Measurements from ENCODE around the gene TMEM72. TPM values are rescaled to one million over a fixed set of nuclear protein-coding genes. Genes with fewer than 3 reads are reported as not detected.

TMEM72 gene
- total RNA-seq, 4 donors from 2014 or later, result 0.35 TPM; not detected in 3

GRCh38 chr10:44908936-44909630, 2.1 kb upstream of the TMEM72 start:
- Histone ChIP-seq H3K4me1 (peaks cover 0 to 19% (median 0%) of the 10 kb centered on the region in 3 donors), H3K27me3 (no peaks in the 10 kb centered on the region), H3K4me3 (no peak overlapping the region), H3K9me3 (peaks cover 0 to 8% (median 0%) of the 10 kb centered on the region in 3 donors), H3K36me3 (no peaks in the 10 kb centered on the region), H3K27ac (no peak overlapping the region)
- 77 to 87% methylated on average over 3 to 5 of the region's 7 CpGs for WGBS, 2 donors (ENCODE audit: low coverage in 1 of 2)
- ATAC-seq, result no peak
- no peak for TF ChIP-seq POLR2AphosphoS5 (IDR thresholded peaks at IDR 0.05)
- TF ChIP-seq, protein P1, sequence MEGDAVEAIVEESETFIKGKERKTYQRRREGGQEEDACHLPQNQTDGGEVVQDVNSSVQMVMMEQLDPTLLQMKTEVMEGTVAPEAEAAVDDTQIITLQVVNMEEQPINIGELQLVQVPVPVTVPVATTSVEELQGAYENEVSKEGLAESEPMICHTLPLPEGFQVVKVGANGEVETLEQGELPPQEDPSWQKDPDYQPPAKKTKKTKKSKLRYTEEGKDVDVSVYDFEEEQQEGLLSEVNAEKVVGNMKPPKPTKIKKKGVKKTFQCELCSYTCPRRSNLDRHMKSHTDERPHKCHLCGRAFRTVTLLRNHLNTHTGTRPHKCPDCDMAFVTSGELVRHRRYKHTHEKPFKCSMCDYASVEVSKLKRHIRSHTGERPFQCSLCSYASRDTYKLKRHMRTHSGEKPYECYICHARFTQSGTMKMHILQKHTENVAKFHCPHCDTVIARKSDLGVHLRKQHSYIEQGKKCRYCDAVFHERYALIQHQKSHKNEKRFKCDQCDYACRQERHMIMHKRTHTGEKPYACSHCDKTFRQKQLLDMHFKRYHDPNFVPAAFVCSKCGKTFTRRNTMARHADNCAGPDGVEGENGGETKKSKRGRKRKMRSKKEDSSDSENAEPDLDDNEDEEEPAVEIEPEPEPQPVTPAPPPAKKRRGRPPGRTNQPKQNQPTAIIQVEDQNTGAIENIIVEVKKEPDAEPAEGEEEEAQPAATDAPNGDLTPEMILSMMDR (IDR thresholded peaks at IDR 0.05), result no peak
- no peak for TF ChIP-seq EP300 (IDR thresholded peaks at IDR 0.05)
- no peak for TF ChIP-seq POLR2A (IDR thresholded peaks at IDR 0.05)

GRCh38 chr10:44909910-44910309, 1.2 kb upstream of the TMEM72 start:
- TF ChIP-seq EP300 (IDR thresholded peaks at IDR 0.05) (no peak), POLR2A (IDR thresholded peaks at IDR 0.05) (no peak), POLR2AphosphoS5 (IDR thresholded peaks at IDR 0.05) (no peak)
- TF ChIP-seq, protein P1 (IDR thresholded peaks at IDR 0.05), result no peak
- no peaks in the 10 kb centered on the region for H3K36me3 ChIP-seq
- peaks cover 0 to 8% (median 0%) of the 10 kb centered on the region in 3 donors for H3K9me3 ChIP-seq
- H3K4me1 ChIP-seq, result peaks cover 0 to 19% (median 0%) of the 10 kb centered on the region in 3 donors
- 44 to 100% methylated on average over 1 of the region's 1 CpG for WGBS, 2 donors (ENCODE audit: low coverage in 1 of 2)
- ATAC-seq, result no peak
- H3K27ac ChIP-seq, result no peak overlapping the region
- no peaks in the 10 kb centered on the region for H3K27me3 ChIP-seq
- H3K4me3 ChIP-seq, result no peak overlapping the region

DNA sequence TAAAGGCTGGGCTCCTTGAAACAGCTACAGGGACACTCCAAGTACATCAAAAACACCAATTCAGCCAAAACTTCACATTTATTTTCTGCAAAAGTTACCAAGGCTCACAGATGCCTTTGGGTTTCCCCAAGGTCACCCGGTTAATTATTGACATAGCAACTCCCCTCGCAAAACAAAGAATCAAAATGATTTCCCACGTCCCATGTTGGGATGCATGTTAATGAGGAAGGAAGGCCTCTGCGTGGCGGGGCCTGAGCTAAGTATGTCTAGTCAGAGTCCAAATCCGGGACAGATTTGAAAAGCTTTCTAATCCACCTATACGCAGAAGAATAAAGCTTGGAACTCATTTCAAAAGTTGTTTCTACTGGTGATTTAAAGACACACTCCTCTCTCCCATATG, 535 bp upstream of the TMEM72 start:
- Histone ChIP-seq H3K9me3 (peaks cover 0 to 3% (median 0%) of the 10 kb centered on the region in 3 donors), H3K4me3 (no peak overlapping the region), H3K27me3 (no peaks in the 10 kb centered on the region), H3K27ac (no peak overlapping the region), H3K4me1 (peaks cover 0 to 19% (median 0%) of the 10 kb centered on the region in 3 donors), H3K36me3 (no peaks in the 10 kb centered on the region)
- ATAC-seq, result no peak
- 50 to 76% methylated on average over 4 to 7 of the region's 7 CpGs for WGBS, 2 donors (ENCODE audit: low coverage in 1 of 2)
- TF ChIP-seq POLR2AphosphoS5 (IDR thresholded peaks at IDR 0.05) (no peak), EP300 (IDR thresholded peaks at IDR 0.05) (no peak), POLR2A (IDR thresholded peaks at IDR 0.05) (no peak)
- TF ChIP-seq, protein P1 (IDR thresholded peaks at IDR 0.05), result no peak

DNA sequence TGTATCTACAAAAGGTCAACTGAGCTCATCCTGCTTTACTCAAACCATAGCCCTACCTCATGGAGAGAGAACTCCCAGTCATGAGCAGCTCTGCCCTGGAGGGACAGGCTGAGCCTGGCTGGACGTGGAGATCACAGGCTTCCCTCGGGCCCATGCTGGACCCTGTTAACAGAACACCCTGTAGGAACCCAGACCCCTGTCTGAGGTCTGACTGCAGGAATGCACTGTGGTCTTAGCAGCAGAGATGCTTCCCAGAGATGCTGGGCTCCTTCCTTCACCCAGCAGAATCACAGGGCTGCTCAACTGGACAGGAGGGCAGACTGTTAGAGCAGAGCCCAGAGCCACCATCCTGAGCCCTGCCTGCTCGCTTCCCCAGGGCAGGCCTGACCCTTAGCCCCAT, 814 bp downstream of the TMEM72 start:
- H3K27me3 ChIP-seq, result no peaks in the 10 kb centered on the region
- WGBS, 2 donors (ENCODE audit: low coverage in 1 of 2), result 80% methylated on average over 1 of the region's 3 CpGs; no CpG with 5 or more reads in 1 of the 2 donors
- no peak for ATAC-seq

DNA sequence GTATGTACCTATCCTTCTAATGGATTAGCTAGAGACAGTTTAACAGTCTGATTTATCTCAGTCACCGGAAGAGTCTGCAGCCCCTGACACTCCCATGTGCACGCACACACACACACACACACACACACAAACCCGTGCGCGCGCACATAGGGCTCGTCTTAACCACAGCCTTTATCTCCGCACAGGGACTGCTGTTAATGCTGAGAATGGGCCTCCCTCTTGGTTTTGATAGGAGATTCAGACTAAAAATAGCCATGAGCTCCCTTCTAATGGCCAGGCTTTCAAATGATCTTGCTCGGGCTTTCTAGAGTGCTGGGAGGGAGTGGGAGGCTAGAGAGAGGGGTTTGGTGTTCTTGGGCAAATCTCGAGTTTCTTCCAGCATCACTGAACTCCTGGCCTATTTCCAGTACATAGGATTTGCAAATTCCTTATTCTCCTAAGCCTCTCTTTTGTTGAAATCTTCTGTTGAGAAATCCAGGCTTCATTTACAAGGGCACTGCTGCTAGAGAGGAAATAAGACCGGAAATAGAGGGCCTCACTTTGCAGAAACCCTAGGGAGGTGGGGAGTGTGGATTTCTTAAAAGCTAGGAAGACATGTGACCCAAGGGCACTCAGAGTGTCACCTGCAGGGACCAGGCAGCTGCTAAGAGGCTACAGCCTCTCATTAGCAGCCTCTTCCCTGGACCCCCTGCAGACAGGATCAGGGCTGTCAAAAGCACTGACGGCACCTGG, 2.4 kb downstream of the TMEM72 start:
- no peak overlapping the region for H3K27ac ChIP-seq

More for the DNA sequence above, 814 bp downstream of the TMEM72 start:
- Histone ChIP-seq H3K36me3 (no peaks in the 10 kb centered on the region), H3K9me3 (no peaks in the 10 kb centered on the region), H3K4me3 (no peak overlapping the region), H3K27ac (no peak overlapping the region), H3K4me1 (peaks cover 0 to 19% (median 0%) of the 10 kb centered on the region in 3 donors)
- TF ChIP-seq POLR2A (IDR thresholded peaks at IDR 0.05), result no peak

More for the DNA sequence above, 2.4 kb downstream of the TMEM72 start:
- H3K4me3 ChIP-seq, result no peak overlapping the region
- TF ChIP-seq POLR2A (IDR thresholded peaks at IDR 0.05), result no peak
- peak; percentile 40 for ATAC-seq
- H3K36me3 ChIP-seq, result no peaks in the 10 kb centered on the region
- no peaks in the 10 kb centered on the region for H3K27me3 ChIP-seq
- peaks cover 0 to 19% (median 0%) of the 10 kb centered on the region in 3 donors for H3K4me1 ChIP-seq
- H3K9me3 ChIP-seq, result no peaks in the 10 kb centered on the region
- WGBS, 2 donors (ENCODE audit: low coverage in 1 of 2), result 40 to 76% methylated on average over 2 to 8 of the region's 12 CpGs
